GM15510 (cell line): ENCODE measurements around the gene CHAT.

ENCODE experiments used
- POLR2A ChIP-seq: IDR thresholded peaks from 3 replicates; pipeline ENCODE4 v1.6.1; 2011; ENCODE audit warnings: borderline replicate concordance; ENCODE audit not compliant: insufficient read length; ENCODE audit errors: extremely low read depth

Gene CHAT

DNA sequence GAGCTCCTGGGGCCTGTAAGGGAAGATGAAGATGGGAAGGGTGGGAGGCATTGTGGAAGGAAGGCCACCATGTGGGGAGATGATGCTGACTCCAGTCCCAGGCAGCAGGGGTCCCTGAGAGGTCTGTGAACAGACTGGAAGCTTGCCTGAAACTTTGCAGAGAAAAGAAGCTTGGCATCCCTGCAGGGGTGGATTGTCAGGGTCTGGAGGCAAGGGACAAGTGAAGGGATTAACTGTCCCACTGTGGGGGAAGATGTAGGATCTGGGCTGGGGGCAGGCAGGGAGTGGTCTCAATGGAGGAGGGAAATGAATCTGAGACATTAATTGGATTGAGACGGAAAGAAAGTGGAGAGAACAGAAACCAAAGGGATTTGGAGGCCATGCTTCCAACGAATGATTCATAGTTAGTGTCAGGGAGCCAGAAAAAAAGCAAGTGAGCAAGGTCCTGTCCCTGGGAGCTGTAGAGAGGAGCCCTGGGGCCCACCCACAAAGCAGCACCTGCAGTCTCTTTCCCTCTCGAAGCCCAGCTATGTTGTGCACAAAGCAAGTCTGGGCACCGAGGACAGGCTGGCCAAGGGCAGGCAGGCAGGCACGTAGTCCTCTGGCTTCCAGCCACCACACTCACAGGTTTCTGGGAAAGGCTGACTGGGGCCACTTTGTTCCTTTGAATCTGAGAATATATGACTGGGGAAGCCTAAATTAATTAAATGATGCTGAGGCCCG, 8.5 kb upstream of the CHAT start:
- TF ChIP-seq POLR2A = no peak

DNA sequence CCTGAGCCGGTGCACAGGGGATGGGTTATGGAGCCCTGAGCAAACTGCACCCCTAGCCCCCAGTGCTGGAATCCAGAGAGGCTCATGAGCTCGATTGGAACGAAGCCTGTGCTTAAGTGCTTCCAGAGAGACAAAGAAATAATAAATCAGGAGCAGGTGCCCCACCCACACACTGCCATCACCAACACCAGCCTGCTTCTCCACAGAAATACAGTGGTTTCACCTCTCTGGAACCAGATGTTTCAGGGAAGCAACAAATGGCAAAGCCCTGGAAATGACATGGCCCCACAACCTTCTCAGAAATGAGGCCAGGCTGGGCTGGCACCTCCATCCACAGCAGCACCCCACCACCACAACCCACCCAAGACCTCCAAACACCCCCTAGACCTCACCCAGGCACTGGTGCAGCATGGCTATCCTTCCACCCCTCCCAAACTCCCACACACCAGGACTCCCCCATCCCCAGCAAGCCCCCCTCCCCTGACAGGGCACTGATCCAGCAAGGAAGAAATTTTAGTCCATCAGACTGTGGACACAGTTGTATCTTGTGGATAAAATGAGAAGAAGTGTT, 7.8 kb upstream of the CHAT start:
- no peak for TF ChIP-seq POLR2A

DNA sequence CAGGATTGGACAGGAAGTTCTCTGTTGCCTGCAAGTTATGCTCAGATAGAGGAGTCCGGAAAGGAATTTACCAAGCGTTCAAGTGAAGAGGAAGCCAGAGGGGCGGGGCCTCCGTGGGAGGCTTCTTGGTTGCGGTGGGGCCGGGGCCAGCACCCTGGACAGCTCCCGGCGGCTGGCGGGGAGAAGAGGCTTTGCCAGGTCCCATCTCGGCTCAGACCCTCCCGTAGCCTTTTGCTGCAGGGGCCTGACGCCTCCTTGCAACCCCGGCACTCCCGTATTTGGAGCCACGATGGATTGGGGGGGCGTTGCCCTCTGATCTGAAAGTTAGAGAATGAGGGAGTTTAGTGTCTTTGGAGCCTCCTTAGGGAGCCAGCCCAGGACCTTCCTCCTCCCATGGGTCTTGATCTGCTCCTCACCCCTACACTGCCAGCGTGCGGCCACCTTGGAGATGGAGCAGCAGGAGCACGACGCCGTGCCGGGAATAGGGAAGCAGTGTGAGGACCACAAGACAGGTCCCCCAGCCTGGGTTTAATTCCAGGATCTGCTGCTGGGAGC, 6.8 kb upstream of the CHAT start:
- TF ChIP-seq POLR2A = no peak

DNA sequence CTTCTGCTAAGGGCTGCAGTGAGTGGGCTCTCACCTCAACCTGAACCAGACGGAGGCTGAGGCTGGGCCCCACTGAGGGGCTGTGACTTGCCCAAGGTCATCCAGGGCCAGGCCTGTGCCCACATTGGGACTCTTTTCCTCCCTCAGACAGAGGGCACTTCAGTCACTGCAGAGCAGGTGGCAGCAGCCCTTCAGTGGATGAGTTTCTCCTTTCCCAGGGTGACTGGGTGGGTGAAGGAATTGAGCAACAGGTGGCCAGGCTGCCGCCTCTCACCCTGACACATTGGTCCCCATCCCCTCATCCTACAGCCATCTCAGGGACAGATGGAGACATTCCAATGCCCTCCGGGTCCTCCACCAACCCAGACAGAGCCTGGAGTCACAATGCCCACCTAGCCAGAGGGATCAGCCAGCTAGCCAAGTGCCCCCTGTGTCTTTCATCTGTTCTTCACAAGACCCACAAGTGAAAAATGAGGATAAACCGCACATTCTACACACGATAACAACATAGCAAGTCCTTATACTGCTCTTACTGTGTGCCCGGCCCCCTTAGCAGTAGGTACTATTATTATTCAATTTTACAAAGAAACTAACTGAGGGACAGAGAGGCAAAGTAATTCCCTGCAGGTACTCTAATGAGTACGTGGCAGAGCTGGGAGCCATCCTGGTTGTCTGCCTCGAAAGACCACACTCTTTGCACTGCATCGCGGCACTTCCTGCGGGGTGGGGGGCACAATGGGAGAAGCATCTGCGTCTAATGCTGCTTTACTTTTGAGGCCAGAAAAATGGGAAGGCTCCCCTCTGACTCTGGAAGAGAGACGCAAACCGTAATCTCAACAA, 5.5 kb upstream of the CHAT start:
- TF ChIP-seq POLR2A = no peak

DNA sequence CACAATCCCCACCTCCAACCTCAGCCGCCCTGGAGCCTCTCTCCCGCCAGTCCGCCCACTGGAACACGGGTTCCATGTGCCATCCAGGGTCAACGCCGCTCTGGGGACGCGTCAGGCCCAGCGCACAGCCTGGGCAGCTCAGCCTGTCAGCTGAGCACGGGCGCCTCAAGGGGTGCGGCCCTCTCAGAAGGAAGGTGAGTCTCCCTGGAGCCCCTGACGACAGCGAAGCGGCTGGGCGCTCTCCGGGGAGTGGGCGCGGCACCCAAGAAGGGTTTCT, 4.9 kb upstream of the CHAT start:
- no peak for TF ChIP-seq POLR2A

DNA sequence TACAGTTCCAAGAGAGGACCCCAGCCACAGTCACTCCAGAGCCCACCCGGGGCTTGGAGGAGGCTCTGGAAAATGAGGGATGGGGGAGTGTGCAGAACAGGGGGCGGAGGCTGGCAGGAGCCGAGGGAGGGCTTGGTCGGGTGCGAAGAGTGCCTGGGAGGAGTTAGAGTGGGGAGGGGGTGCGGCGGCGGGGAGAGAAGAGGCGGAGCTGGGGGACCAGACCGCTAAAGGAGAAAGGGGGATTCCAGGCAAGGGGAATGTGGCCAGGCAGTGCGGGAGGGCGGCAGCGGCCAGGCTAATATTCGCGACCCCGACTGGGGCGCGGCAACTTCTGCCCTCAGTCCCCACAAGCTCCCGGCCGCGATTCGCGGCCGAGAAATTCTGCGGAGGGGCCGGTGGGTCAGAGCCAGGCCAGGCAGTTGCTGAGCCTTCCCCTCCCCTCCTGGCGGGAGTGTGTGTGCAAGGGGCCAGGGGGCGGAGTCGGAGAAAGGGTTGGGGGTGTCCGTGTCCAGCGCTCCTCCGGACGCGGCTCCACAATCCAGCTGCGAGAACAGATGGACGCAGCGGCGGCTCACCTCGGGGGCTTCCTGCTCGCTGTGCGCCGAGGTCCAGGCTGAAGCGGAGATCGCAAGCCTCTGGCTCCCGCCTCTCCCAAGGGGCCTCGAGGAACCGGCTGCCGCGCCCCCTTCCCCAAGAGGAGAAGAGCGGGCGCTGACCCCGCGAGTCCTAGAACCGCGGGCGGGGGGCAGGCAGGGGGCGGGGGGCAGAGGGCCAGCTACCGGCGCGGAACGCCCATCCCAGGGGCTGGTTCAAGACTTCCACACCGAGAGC, 4.3 kb upstream of the CHAT start:
- TF ChIP-seq POLR2A = no peak

DNA sequence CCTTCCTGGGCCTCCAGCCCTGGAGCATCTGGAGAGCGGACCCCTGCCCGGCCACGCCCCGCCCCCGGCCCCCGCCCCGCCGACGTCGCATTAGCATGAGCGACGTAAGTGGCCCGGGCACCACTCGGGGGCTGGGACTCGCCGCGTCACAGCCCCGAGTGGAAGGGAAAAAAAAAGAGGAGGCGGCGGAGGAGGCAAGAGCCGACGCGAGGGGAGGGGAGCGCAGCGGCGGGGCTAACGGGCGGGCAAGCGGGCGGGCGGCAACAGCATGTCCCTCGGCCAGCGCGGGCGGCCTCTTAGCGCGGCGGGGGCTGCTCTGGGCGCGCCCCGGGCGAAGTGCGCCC, 3.8 kb upstream of the CHAT start, which contains the start of gene SLC18A3:
Gene SLC18A3, plus strand, starts transcription at position 197 of the 344 bp plus-strand sequence. CDS start 431 bp downstream, outside the sequence.
- no peak for TF ChIP-seq POLR2A

DNA sequence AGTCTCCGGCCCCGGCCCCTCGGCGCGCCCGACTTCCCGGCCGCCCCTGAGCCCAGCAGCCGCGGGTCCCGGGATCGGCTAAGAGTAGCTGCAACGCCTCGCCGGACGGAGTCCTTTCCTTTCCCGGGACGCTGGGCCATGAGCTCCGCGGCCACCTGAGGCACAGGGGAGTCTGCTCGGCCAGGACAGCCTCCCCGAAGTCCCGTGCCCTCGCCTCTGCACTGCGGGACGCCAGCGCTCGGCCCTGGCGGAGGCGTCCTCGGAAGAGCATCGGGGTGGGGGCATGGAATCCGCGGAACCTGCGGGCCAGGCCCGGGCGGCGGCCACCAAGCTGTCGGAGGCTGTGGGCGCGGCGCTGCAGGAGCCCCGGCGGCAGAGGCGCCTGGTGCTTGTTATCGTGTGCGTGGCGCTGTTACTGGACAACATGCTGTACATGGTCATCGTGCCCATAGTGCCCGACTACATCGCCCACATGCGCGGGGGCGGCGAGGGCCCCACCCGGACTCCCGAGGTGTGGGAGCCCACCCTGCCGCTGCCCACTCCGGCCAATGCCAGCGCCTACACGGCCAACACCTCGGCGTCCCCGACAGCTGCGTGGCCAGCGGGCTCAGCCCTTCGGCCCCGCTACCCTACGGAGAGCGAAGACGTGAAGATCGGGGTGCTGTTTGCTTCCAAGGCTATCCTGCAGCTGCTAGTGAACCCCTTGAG, 3.2 kb upstream of the CHAT start:
- no peak for TF ChIP-seq POLR2A

DNA sequence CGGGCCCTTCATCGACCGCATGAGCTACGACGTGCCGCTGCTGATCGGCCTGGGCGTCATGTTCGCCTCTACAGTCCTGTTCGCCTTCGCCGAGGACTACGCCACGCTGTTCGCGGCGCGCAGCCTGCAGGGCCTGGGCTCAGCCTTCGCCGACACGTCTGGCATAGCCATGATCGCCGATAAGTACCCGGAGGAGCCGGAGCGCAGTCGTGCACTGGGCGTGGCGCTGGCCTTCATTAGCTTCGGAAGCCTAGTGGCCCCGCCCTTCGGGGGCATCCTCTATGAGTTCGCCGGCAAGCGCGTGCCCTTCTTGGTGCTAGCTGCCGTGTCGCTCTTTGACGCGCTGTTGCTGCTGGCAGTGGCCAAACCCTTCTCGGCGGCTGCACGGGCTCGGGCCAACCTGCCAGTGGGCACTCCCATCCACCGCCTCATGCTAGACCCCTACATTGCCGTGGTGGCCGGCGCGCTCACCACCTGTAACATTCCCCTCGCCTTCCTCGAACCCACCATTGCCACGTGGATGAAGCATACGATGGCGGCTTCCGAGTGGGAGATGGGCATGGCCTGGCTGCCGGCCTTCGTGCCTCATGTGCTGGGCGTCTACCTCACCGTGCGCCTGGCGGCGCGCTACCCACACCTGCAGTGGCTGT, 2.5 kb upstream of the CHAT start:
- TF ChIP-seq POLR2A = no peak

DNA sequence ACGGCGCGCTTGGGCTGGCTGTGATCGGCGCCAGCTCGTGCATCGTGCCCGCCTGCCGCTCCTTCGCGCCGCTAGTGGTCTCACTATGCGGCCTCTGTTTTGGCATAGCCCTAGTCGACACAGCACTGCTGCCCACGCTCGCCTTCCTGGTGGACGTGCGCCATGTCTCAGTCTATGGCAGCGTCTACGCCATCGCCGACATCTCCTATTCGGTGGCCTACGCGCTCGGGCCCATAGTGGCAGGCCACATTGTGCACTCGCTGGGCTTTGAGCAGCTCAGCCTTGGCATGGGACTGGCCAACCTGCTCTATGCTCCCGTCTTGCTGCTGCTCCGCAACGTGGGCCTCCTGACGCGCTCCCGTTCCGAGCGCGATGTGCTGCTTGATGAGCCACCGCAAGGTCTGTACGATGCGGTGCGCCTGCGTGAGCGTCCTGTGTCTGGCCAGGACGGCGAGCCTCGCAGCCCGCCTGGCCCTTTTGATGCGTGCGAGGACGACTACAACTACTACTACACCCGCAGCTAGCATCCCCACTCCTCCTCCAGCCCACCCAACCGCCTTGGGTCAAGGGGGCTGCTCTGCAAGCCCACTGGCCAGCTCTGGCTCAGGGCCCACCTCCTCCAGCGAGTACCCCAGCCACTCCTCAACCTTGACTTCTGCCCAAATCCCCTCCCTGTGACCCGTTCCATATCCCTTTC, 1.9 kb upstream of the CHAT start:
- no peak for TF ChIP-seq POLR2A

DNA sequence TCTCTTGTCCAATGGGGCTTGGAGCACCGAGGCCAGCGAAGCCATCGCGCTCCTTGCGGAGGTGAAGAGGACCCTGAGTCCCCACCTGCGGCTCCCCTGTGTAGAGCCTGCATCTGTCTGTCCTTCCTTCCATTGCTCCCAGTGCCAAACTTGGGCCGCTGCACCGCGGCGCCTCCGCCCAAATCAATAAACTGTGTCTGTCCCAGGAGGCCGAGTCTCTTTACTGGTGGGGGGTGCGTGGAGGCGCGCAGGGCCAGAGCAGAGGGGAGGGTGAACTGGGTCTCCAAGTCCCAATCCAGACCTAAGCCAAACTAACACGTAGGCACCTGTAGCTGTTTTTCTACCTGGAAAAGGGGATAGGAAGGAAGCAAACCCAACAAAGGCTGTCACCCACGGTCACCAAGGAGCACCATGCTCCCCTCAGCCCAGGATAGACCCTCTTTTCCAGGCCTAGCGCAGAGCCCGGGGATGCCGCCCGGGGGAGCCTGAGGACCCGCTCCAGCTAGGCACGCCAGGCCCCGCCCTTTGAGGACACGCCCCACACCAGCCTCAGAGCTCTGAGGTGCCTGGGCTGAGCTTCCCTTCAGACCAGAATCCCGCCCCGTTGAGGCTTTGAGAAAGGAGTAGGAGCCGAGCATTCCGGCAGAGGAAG, 1.2 kb upstream of the CHAT start:
- no peak for TF ChIP-seq POLR2A

DNA sequence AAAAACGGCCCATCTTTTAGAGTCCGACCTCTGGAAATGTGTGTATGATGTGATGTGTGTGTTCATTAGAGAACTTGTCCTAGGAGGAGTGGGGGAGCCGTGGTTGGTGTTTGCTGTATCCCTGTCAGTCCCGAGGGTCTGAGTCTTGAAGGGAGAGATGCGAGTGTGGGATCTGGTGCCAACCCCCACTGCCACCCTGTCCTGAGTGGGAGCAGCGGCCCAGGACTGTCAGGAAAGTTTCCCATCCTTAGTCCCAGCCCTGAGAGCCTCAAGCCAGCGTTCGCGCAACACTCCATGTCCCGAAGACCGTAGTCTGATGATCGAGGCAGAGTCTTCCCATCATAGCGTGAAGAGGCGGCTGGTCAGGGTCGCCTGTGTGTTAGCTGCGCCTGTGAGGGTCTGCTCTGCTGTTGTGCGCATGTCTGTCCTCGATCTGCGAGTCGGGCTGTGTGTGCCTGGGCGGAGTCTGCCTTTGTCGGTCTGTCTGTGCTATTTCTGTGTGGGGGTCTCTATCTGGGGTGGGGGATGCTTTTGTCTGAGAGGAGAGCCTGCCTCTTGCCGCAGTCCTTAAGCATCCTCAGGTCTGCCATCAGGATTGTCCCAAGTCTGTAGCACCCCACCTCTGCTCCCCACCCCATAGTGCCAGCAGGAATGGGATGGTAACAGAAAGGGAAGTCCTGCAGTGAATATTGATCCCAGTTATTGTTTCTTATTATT, 514 bp upstream of the CHAT start:
- TF ChIP-seq POLR2A = no peak
